GM19395 (cell line): ENCODE results near the gene GLCCI1.

Experiments used
- ATAC-seq: cut with Tn5 transposase; IDR thresholded peaks from one replicate; pipeline ENCODE4 v1.9.1; 2021; ENCODE audit warnings: mild to moderate bottlenecking, moderate library complexity; ENCODE audit not compliant: unreplicated experiment

Gene GLCCI1

DNA sequence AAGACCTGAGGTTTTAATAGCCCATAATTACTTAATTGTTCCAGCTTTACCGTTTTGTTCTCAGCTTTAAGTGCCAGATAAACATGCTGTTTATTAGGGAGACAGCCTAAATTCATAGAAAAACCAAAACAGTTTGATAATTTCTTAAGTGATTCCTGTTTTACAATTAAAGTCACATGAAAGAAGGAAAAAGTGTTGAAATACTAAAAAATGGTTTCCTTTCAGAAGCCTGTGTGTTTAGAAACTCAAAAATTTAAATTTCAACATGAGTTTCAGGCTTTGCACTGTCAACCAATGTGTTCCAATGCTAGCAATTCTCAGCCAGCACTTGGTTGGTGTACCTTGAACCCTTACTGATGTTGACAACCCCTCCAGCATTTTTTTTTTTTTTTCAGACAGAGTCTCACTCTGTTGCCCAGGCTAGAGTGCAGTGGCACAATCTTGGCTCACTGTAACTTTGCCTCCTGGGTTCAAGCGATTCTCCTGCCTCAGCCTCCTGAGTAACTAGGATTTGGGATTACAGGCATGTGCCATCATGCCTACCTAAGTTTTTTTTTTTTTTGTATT lies 158.1 kb downstream of the GLCCI1 start:
- ATAC-seq, result peak; percentile 3

GRCh38 chr7:8128449-8129317 lies 160.1 kb downstream of the GLCCI1 start:
- ATAC-seq, result no peak

DNA sequence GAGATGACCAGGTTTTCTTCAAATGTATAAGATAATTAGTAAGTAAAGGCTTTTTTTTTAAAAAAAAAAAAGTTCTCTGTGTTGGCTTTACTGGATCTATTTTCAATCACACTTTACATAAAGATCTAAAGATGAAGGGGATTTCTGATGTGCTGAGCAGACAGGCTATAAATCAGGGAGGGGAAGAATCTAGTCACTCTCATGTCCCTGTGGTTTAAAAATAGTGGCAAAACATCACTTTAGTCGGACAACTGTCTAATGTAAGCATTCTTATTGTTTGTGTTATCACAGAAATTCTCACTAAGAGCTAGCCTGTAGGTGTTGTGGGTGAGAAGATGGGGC lies 160.7 kb downstream of the GLCCI1 start:
- no peak for ATAC-seq

DNA sequence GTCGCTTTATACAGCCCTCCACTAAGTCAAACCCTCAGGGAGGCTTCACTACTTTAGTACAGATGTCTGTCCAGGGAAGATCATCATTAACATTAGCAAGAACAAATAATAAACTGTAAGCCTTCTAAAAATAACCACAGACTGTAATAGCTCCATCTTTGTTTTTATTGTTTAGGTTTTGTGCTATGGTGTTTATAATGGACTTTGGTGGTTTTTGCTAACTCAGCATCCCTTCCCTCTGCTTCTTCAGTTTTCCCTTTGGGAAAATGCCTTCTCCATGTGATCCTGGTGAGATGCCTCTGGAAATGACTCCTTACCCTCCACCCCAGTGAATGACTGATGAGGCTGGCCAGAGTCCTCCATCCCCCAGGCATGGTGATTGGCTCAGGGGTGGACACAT lies 162.1 kb downstream of the GLCCI1 start:
- no peak for ATAC-seq

DNA sequence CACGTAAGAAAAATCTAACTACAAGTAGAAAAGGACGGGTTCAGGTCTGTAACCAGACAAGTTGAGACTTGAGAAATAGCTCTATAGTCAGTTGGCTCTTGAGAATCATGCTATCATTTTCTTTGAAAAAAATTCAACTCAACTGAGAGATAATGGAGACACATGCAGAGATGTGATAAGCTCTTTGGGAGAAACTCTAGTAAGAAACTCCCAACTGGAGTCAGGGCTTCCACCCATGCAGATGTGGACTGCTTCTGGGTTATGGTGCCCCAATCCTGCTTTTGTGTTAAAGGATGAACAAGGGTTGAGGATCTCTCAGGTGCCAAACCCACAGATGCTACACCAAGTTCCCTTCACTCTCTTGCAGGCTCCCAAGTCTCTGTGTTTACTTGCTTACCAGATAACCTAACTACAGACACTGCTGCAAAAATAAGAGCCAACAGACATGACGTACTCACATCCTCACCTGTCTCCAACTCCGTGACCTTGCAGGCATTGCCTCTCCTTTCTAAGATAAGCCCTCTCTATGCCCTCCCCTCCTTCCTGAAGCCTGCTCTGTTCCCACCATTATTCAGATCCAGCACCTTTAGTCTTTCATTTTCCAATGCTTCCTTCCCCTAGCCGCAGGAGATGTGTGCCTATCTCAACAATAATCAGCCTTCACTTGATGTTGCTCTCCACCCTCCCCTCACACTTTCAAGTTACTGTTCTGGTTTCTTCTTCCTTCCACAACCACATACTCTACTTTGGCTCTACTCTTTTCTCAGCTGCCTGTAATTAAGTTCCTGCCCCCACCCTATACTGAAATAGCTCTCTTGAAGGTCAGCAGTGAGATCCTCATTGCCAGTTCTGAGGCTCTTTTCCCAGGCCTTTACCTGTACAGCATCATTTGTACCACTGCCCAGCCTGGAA lies 163.4 kb downstream of the GLCCI1 start:
- ATAC-seq, result peak; percentile 59

DNA sequence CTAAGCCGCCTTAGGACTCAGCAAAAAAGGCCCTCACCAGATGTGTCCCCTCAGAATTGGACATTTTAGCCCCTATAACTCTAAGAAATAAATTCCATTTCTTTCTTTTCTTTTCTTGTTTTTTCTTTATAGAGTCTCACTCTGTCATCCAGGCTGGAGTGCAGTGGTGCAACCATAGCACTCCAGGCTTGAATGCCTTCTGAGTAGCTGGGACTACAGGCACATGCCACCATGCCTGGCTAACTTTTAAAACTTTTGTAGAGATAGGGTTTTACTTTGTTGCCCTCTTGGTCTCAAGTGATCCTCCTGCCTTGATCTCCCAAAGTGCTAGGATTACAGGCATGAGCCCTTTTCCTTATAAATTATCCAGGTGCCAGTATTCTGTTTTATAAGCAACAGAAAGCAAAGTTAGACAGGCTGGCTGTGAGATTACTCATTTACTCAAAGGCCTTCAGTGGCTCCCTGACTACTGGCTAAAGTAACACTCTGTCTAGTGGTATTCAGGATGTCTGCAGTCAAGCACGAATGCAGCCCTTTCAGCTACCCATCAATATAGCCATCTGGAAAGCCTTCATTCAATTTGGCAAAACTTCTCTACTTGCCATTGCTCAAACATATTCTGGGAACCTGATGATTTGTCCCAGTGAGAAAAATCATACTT lies 164.7 kb downstream of the GLCCI1 start:
- ATAC-seq, result peak; percentile 42

GRCh38 chr7:8134089-8134733 lies 165.6 kb downstream of the GLCCI1 start:
- peak; percentile 66 for ATAC-seq

DNA sequence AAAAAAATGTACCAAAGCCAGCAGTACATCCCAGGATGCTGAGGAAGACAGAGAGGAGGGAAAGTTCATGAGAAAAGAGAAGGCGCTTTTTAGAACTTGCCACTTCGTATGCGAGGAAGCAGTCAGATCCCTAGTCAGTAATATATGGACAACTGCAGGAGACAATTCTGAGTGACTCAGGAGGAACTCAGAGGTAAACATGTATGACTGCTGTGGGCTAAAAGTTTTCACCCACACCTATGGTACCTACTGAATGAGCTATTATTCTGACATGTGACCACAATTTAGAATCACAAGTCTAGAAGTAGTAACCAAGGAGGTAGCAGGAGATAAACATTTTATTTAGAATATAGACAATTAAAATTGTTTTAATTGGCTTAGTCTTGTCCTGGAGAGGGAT lies 166.8 kb downstream of the GLCCI1 start:
- ATAC-seq, result no peak

DNA sequence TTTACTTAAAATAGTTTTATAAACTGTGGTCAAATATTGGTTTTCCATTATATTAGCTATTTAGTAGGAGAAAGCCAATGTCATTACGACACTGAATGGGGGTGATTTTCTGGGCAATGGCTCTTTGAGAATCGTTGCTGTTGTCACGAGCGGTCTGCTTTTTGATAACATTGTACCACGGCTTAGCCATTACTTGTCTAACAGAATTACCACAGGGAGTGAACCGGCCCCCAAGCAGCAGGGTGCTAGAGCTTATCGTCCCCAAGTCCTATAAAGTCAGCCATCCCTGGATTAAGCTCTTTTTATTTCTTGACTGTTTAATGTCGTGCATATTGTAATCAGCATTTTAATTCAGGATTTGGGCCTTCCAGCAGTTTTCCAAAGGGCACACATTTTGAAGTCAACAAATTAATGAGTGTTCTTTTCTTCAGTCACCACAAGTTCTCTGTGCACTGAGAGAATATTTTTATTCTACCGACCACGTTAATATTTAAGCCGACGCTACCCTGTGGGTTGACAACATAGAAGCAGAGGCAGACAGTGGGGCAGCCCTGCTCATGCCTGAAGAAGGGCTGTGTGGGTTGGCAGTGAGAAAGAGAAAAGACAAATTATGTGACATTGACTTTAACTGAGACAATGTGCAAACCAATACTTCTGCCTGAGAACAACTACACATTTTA lies 167.6 kb downstream of the GLCCI1 start:
- no peak for ATAC-seq
